ENCODE measurements around the gene PROSER1.

GRCh38 chr13:39013462-39013861 is 24.4 kb downstream of the PROSER1 start:
- TF ChIP-seq CTCF (IDR thresholded peaks at IDR 0.05 in 2 of 3, conservative IDR thresholded peaks at IDR 0.05 in 1 of 3; ENCODE audit: borderline replicate concordance in 1 of 3, insufficient read depth in 1 of 3, low read depth in 2 of 3, low read length in 2 of 3) (no peak), SP1 (IDR thresholded peaks at IDR 0.05; ENCODE audit: low read depth) (no peak)
